ENCODE results near the gene FAM217A. TPM values are rescaled to one million over a fixed set of nuclear protein-coding genes. Genes with fewer than 3 reads are reported as not detected.

Gene FAM217A
- total RNA-seq, 2 experiments from 2014 or later = not detected

- ChIA-PET POLR2A (interaction anchor here (0.7 kb wide), 1 partner anchor 97 kb away, joined by 6 read pairs; no protein-coding TSS in a partner anchor), CTCF (interaction anchor here (0.8 to 1.7 kb wide), 3 partner anchors 18 to 116 kb away, joined by 3 to 7 read pairs (median 4); no protein-coding TSS in a partner anchor)
- Mint-ChIP-seq H3K36me3 (ENCODE audit: low read depth) (peaks cover 70% of the 10 kb centered on the region), H3K4me1 (peaks cover 34% of the 10 kb centered on the region), H3K4me3 (no peak overlapping the region), H3K27ac (peak overlapping the region; percentile 76), H3K27me3 (no peaks in the 10 kb centered on the region), H3K9me3 (ENCODE audit: low read depth) (no peaks in the 10 kb centered on the region)
- intact Hi-C loops (cut with DNase I, micrococcal nuclease) = no loop called here
- ATAC-seq (peak; percentile 39), DNase-seq (no peak)
These were observed 39.6 kb downstream of the FAM217A start for GRCh38 chr6:4039348-4039747.

- Mint-ChIP-seq H3K36me3 (ENCODE audit: low read depth) (peaks cover 70% of the 10 kb centered on the region), H3K27me3 (no peaks in the 10 kb centered on the region), H3K4me1 (peaks cover 55% of the 10 kb centered on the region), H3K27ac (peak overlapping the region; percentile 47), H3K4me3 (no peak overlapping the region), H3K9me3 (ENCODE audit: low read depth) (no peaks in the 10 kb centered on the region)
- DNase-seq (no peak), ATAC-seq (no peak)
- POLR2A ChIA-PET = no interaction called here
- intact Hi-C loops (cut with DNase I, micrococcal nuclease) = no loop called here
- CTCF ChIA-PET = interaction anchor here (1.7 kb wide), 1 partner anchor 15 kb away, joined by 9 read pairs; a partner anchor contains a TSS
These were observed 42.4 kb downstream of the FAM217A start for GRCh38 chr6:4036581-4036980.

- Mint-ChIP-seq H3K36me3 (ENCODE audit: low read depth) (peaks cover 69% of the 10 kb centered on the region), H3K9me3 (ENCODE audit: low read depth) (no peaks in the 10 kb centered on the region), H3K27me3 (no peaks in the 10 kb centered on the region), H3K4me1 (peaks cover 78% of the 10 kb centered on the region), H3K4me3 (no peak overlapping the region), H3K27ac (peak overlapping the region; percentile 39)
- POLR2A ChIA-PET = no interaction called here
- DNase-seq (no peak), ATAC-seq (no peak)
- intact Hi-C loops (cut with DNase I, micrococcal nuclease) = no loop called here
- CTCF ChIA-PET = interaction anchor here (1.3 to 1.6 kb wide), 3 partner anchors 9 to 19 kb away, joined by 3 to 6 read pairs (median 5); a partner anchor contains a TSS
These were observed 46.5 kb downstream of the FAM217A start for GRCh38 chr6:4032475-4032874.

- Mint-ChIP-seq H3K27ac (peak overlapping the region; percentile 80), H3K4me1 (peaks cover 77% of the 10 kb centered on the region), H3K36me3 (ENCODE audit: low read depth) (peaks cover 69% of the 10 kb centered on the region)
These were observed 47.5 kb downstream of the FAM217A start for GRCh38 chr6:4031442-4031841.

GRCh38 chr6:4030669-4031068 is 48.3 kb downstream of the FAM217A start:
- Mint-ChIP-seq H3K36me3 (ENCODE audit: low read depth) (peaks cover 65% of the 10 kb centered on the region), H3K27me3 (no peaks in the 10 kb centered on the region), H3K9me3 (ENCODE audit: low read depth) (no peaks in the 10 kb centered on the region), H3K27ac (peak overlapping the region; percentile 80), H3K4me1 (peaks cover 72% of the 10 kb centered on the region), H3K4me3 (peak overlapping the region; percentile 21)
- CTCF ChIA-PET = no interaction called here
- POLR2A ChIA-PET = no interaction called here
- ATAC-seq = peak; percentile 47
- DNase-seq = no peak
- intact Hi-C loops (cut with DNase I, micrococcal nuclease) = no loop called here

More at GRCh38 chr6:4031442-4031841, 47.5 kb downstream of the FAM217A start:
- no peak overlapping the region for H3K4me3 Mint-ChIP-seq
- DNase-seq = no peak
- intact Hi-C loops (cut with DNase I, micrococcal nuclease) = no loop called here
- POLR2A ChIA-PET = no interaction called here
- H3K9me3 Mint-ChIP-seq (ENCODE audit: low read depth) = no peaks in the 10 kb centered on the region
- no peak for ATAC-seq
- no peaks in the 10 kb centered on the region for H3K27me3 Mint-ChIP-seq
- CTCF ChIA-PET = no interaction called here

GRCh38 chr6:4029687-4030086 is 49.2 kb downstream of the FAM217A start:
- H3K36me3 Mint-ChIP-seq (ENCODE audit: low read depth) = peaks cover 63% of the 10 kb centered on the region

GRCh38 chr6:4028051-4028450 is 50.9 kb downstream of the FAM217A start:
- intact Hi-C loops (cut with DNase I, micrococcal nuclease) = no loop called here

More at GRCh38 chr6:4029687-4030086, 49.2 kb downstream of the FAM217A start:
- intact Hi-C loops (cut with DNase I, micrococcal nuclease) = no loop called here
- ATAC-seq (no peak), DNase-seq (no peak)
- ChIA-PET CTCF (no interaction called here), POLR2A (no interaction called here)
- Mint-ChIP-seq H3K9me3 (ENCODE audit: low read depth) (no peaks in the 10 kb centered on the region), H3K27me3 (no peaks in the 10 kb centered on the region), H3K27ac (peak overlapping the region; percentile 75), H3K4me3 (no peak overlapping the region), H3K4me1 (peaks cover 73% of the 10 kb centered on the region)

GRCh38 chr6:4025681-4026080 is 53.3 kb downstream of the FAM217A start:
- peaks cover 58% of the 10 kb centered on the region for H3K36me3 Mint-ChIP-seq (ENCODE audit: low read depth)
- DNase-seq = no peak

More at GRCh38 chr6:4028051-4028450, 50.9 kb downstream of the FAM217A start:
- ChIA-PET POLR2A (no interaction called here), CTCF (no interaction called here)
- Mint-ChIP-seq H3K4me1 (peaks cover 78% of the 10 kb centered on the region), H3K36me3 (ENCODE audit: low read depth) (peaks cover 67% of the 10 kb centered on the region), H3K27me3 (no peaks in the 10 kb centered on the region), H3K27ac (no peak overlapping the region), H3K4me3 (no peak overlapping the region), H3K9me3 (ENCODE audit: low read depth) (no peaks in the 10 kb centered on the region)
- no peak for DNase-seq
- no peak for ATAC-seq

GRCh38 chr6:4023240-4023639 is 55.7 kb downstream of the FAM217A start:
- no peak for ATAC-seq
- H3K27ac Mint-ChIP-seq = peak overlapping the region; percentile 97
- no peaks in the 10 kb centered on the region for H3K27me3 Mint-ChIP-seq
- H3K4me1 Mint-ChIP-seq = peaks cover 52% of the 10 kb centered on the region
- intact Hi-C loops (cut with DNase I, micrococcal nuclease) = loop anchor here in 1 of 2 experiments (2.0 to 5.0 kb wide), 2 partner anchors 36 to 134 kb away; no protein-coding TSS in a partner anchor
- H3K9me3 Mint-ChIP-seq (ENCODE audit: low read depth) = no peaks in the 10 kb centered on the region
- ChIA-PET CTCF (interaction anchor here (0.9 to 1.9 kb wide), 8 partner anchors 10 to 282 kb away, joined by 3 to 6 read pairs (median 3); no protein-coding TSS in a partner anchor), POLR2A (interaction anchor here (0.6 kb wide), 2 partner anchors 45 to 162 kb away, joined by 3 to 5 read pairs; no protein-coding TSS in a partner anchor)
- peak overlapping the region; percentile 95 for H3K4me3 Mint-ChIP-seq
- no peak for DNase-seq
- peaks cover 42% of the 10 kb centered on the region for H3K36me3 Mint-ChIP-seq (ENCODE audit: low read depth)

More at GRCh38 chr6:4025681-4026080, 53.3 kb downstream of the FAM217A start:
- ATAC-seq = no peak
- no peak overlapping the region for H3K27ac Mint-ChIP-seq
- peaks cover 61% of the 10 kb centered on the region for H3K4me1 Mint-ChIP-seq
- intact Hi-C loops (cut with DNase I, micrococcal nuclease) = no loop called here
- no peaks in the 10 kb centered on the region for H3K9me3 Mint-ChIP-seq (ENCODE audit: low read depth)
- CTCF ChIA-PET = interaction anchor here (0.8 kb wide), 1 partner anchor 9 kb away, joined by 3 read pairs; no protein-coding TSS in a partner anchor
- no peak overlapping the region for H3K4me3 Mint-ChIP-seq
- POLR2A ChIA-PET = no interaction called here
- H3K27me3 Mint-ChIP-seq = no peaks in the 10 kb centered on the region

GRCh38 chr6:4021854-4022695 is 56.9 kb downstream of the FAM217A start:
- ATAC-seq = peak; percentile 0
- intact Hi-C loops (cut with DNase I, micrococcal nuclease) = loop anchor here (1.0 to 5.0 kb wide), 9 partner anchors 37 to 1257 kb away; partner anchors contain the start of genes BPHL (in 1 of the 2), CDYL (in 1 of the 2), LYRM4 (in 1 of the 2) and RIPK1 (in 1 of the 2)
- POLR2A ChIA-PET = interaction anchor here (0.5 to 1.3 kb wide), 9 partner anchors 37 to 940 kb away, joined by 3 to 13 read pairs (median 3); no protein-coding TSS in a partner anchor

GRCh38 chr6:4021133-4021853 is 57.6 kb downstream of the FAM217A start:
- peaks cover 27% of the 10 kb centered on the region for H3K36me3 Mint-ChIP-seq (ENCODE audit: low read depth)

More at GRCh38 chr6:4021854-4022695, 56.9 kb downstream of the FAM217A start:
- peaks cover 32% of the 10 kb centered on the region for H3K36me3 Mint-ChIP-seq (ENCODE audit: low read depth)
- peak overlapping the region; percentile 95 for H3K4me3 Mint-ChIP-seq
- peaks cover 49% of the 10 kb centered on the region for H3K4me1 Mint-ChIP-seq
- DNase-seq = no peak
- H3K27me3 Mint-ChIP-seq = no peaks in the 10 kb centered on the region
- CTCF ChIA-PET = interaction anchor here (0.7 to 2.0 kb wide), 10 partner anchors 11 to 156 kb away, joined by 3 to 10 read pairs (median 4); no protein-coding TSS in a partner anchor
- H3K9me3 Mint-ChIP-seq (ENCODE audit: low read depth) = no peaks in the 10 kb centered on the region
- H3K27ac Mint-ChIP-seq = peak overlapping the region; percentile 97

More at GRCh38 chr6:4021133-4021853, 57.6 kb downstream of the FAM217A start:
- Mint-ChIP-seq H3K9me3 (ENCODE audit: low read depth) (no peaks in the 10 kb centered on the region), H3K4me3 (peak overlapping the region; percentile 95), H3K27me3 (no peaks in the 10 kb centered on the region), H3K27ac (peak overlapping the region; percentile 97), H3K4me1 (peaks cover 46% of the 10 kb centered on the region)
- ATAC-seq (peak; percentile 77), DNase-seq (peak; percentile 94)
- POLR2A ChIA-PET = interaction anchor here (0.5 to 1.3 kb wide), 14 partner anchors 13 to 1803 kb away, joined by 3 to 13 read pairs (median 4); partner anchors contain the start of gene ECI2
- CTCF ChIA-PET = interaction anchor here (0.6 to 2.0 kb wide), 16 partner anchors 11 to 1182 kb away, joined by 3 to 10 read pairs (median 4); partner anchors contain the start of gene FAM50B
- intact Hi-C loops (cut with DNase I, micrococcal nuclease) = loop anchor here (1.0 to 5.0 kb wide), 8 partner anchors 38 to 1256 kb away; partner anchors contain the start of genes BPHL (in 1 of the 2), CDYL (in 1 of the 2), LYRM4 (in 1 of the 2) and RIPK1 (in 1 of the 2)

Measured in activated CD4-positive, alpha-beta T cell treated with anti-CD3 and anti-CD28 coated beads for 36 hours (primary cell).